Mucosa of rectum (tissue), 2 donors: ENCODE results near the gene GABRP.
"Not testable (repeated sequence)": the region's sequence is repeated elsewhere in the genome, so short reads cannot be mapped to it uniquely, and the experiment has no call there.

Experiments used
- H3K27ac ChIP-seq, 2 donors: one replicate each; pipeline ENCODE4 v1.7.0; 2013; ENCODE audit warnings: inconsistent platforms in 2 of 2, low read depth in 2 of 2, low read length in 2 of 2
- H3K27me3 ChIP-seq, 2 donors: one replicate each; pipeline ENCODE4 v1.7.0; 2013; ENCODE audit warnings: low read length in 2 of 2; ENCODE audit not compliant: control insufficient read depth in 2 of 2, insufficient read depth in 2 of 2
- H3K36me3 ChIP-seq, 2 donors: one replicate each; pipeline ENCODE4 v1.7.0; 2013; ENCODE audit warnings: low read length in 2 of 2; ENCODE audit not compliant: control insufficient read depth in 2 of 2, insufficient read depth in 2 of 2
- H3K4me1 ChIP-seq, 2 donors: one replicate each; pipeline ENCODE4 v1.7.0; 2013; ENCODE audit warnings: low read length in 2 of 2, mild to moderate bottlenecking in 1 of 2; ENCODE audit not compliant: control insufficient read depth in 2 of 2, insufficient read depth in 2 of 2
- H3K4me3 ChIP-seq, 2 donors: one replicate each; pipeline ENCODE4 v1.7.0; 2013; ENCODE audit warnings: low read length in 2 of 2
- H3K9ac ChIP-seq, 2 donors: one replicate each; pipeline ENCODE4 v1.7.0; 2013; ENCODE audit warnings: low read length in 2 of 2, low read depth in 1 of 2, mild to moderate bottlenecking in 1 of 2
- H3K9me3 ChIP-seq, 2 donors: one replicate each; pipeline ENCODE4 v1.7.0; 2013; ENCODE audit warnings: low read length in 2 of 2; ENCODE audit not compliant: control insufficient read depth in 2 of 2
- donor health status: healthy.
- donor health status: Normal muscosa, but diverticular disease.

Gene GABRP

DNA sequence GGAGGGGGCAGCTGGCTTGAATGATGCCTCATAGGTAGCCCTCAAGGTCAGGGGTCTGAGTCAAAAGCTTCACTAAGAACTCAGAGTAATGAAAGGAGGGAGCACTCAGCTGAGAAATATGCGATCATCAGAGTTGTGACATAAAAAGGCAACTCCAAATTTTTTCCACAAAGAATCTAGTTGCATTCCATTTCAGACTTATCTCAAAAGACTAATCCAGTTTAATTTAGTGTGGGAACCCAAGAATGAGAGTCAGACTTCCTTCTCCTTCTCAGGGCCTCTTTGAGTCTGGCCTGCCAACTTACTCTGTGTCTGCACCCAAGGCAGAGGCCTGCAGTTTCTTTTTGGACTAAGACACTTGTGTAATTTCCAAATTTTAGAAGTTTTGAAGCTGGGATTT is 34.7 kb downstream of the GABRP start:
- Histone ChIP-seq H3K27me3 (no peaks in the 10 kb centered on the region), H3K36me3 (no peaks in the 10 kb centered on the region)

GRCh38 chr5:170819824-170820223 is 36.3 kb downstream of the GABRP start:
- Histone ChIP-seq H3K4me1 (no peaks in the 10 kb centered on the region), H3K27ac (no peak overlapping the region), H3K36me3 (no peaks in the 10 kb centered on the region), H3K27me3 (no peaks in the 10 kb centered on the region), H3K4me3 (no peak overlapping the region), H3K9ac (no peak overlapping the region), H3K9me3 (no peaks in the 10 kb centered on the region)

More for the DNA sequence above, 34.7 kb downstream of the GABRP start:
- Histone ChIP-seq H3K4me3 (no peak overlapping the region), H3K9me3 (no peaks in the 10 kb centered on the region), H3K27ac (no peak overlapping the region), H3K9ac (no peak overlapping the region), H3K4me1 (no peaks in the 10 kb centered on the region)

GRCh38 chr5:170821257-170821800 is 37.8 kb downstream of the GABRP start:
- no peaks in the 10 kb centered on the region for H3K36me3 ChIP-seq
- no peak overlapping the region for H3K4me3 ChIP-seq
- H3K27me3 ChIP-seq = no peaks in the 10 kb centered on the region
- no peaks in the 10 kb centered on the region for H3K4me1 ChIP-seq
- no peak overlapping the region for H3K9ac ChIP-seq
- no peaks in the 10 kb centered on the region for H3K9me3 ChIP-seq
- H3K27ac ChIP-seq = no peak overlapping the region

GRCh38 chr5:170826117-170826516 is 42.6 kb downstream of the GABRP start:
- H3K4me3 ChIP-seq = no peak overlapping the region
- no peaks in the 10 kb centered on the region for H3K4me1 ChIP-seq
- H3K36me3 ChIP-seq = no peaks in the 10 kb centered on the region
- no peak overlapping the region for H3K27ac ChIP-seq
- H3K27me3 ChIP-seq = no peaks in the 10 kb centered on the region
- no peak overlapping the region for H3K9ac ChIP-seq
- no peaks in the 10 kb centered on the region for H3K9me3 ChIP-seq

DNA sequence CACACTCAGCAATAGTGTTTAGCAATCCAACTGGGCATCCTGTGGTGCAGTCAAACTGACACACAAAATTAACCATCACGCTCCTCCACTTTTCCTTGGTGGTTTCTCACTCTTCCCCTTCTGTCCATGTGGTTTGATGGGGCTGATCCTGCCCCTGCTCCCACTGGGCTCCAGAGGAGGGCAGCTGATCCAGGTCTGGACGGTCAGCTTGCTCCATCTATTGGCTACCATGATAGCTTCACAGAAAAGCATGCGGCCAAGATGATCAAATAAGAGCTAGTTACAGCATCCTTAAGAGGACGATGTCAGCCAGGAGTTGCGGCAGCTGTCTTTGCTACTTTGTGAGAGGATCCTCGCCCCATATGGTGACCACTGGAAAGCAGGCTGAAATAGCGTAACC is 48.7 kb downstream of the GABRP start:
- no peaks in the 10 kb centered on the region for H3K4me1 ChIP-seq
- no peaks in the 10 kb centered on the region for H3K9me3 ChIP-seq
- H3K9ac ChIP-seq = no peak overlapping the region
- no peak overlapping the region for H3K27ac ChIP-seq
- no peak overlapping the region for H3K4me3 ChIP-seq
- no peaks in the 10 kb centered on the region for H3K27me3 ChIP-seq
- no peaks in the 10 kb centered on the region for H3K36me3 ChIP-seq

GRCh38 chr5:170833981-170834380 is 50.5 kb downstream of the GABRP start:
- not testable (repeated sequence) for H3K36me3 ChIP-seq, H3K9ac ChIP-seq, H3K9me3 ChIP-seq, H3K27me3 ChIP-seq, H3K4me1 ChIP-seq, H3K4me3 ChIP-seq, H3K27ac ChIP-seq

GRCh38 chr5:170836226-170836625 is 52.7 kb downstream of the GABRP start:
- Histone ChIP-seq H3K27ac (no peak overlapping the region), H3K9me3 (no peaks in the 10 kb centered on the region), H3K36me3 (no peaks in the 10 kb centered on the region), H3K27me3 (no peaks in the 10 kb centered on the region), H3K4me3 (no peak overlapping the region), H3K9ac (no peak overlapping the region), H3K4me1 (no peaks in the 10 kb centered on the region)

DNA sequence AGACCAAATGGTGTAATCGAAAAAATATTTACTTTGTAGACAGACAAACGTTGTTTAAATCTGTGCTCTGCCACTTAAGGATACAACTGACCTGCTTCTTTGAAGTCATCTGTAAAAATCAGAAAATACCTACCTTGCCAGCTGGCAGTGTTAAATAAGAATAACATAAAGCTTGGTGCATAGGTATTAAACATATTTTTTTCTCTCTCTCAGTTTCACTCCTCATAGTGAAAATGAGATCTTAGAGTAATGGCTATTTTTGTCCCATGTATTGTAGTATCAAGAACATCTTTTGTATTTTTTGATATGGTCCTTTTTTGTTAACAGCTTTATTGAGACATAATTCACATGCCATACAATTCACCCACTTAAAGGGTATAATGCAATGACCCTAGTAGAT is 60.3 kb downstream of the GABRP start:
- Histone ChIP-seq H3K9me3 (no peaks in the 10 kb centered on the region), H3K36me3 (no peaks in the 10 kb centered on the region), H3K27ac (no peak overlapping the region), H3K27me3 (no peaks in the 10 kb centered on the region), H3K9ac (no peak overlapping the region), H3K4me3 (no peak overlapping the region), H3K4me1 (no peaks in the 10 kb centered on the region)

DNA sequence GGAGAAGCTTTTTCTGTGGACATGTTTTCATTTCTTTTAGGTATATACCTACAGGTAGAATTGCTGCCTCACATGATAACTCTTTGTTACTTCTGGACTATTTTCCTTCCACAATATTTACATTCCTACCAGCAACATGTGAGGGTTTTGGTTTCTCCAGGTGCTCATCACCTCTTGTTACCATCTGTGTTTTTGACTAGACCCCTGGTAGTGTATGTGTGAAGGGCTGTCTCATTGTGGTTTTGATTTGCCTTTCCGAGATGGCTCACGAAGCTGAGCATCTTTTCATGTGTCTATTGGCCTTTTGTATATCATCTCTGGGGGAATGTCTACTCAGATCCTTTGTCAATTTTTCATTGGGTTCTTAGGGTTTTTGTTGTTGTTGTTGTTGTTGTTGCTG is 61.1 kb downstream of the GABRP start:
- Histone ChIP-seq H3K36me3 (no peaks in the 10 kb centered on the region), H3K9ac (no peak overlapping the region), H3K27ac (no peak overlapping the region), H3K9me3 (no peaks in the 10 kb centered on the region), H3K4me1 (no peaks in the 10 kb centered on the region), H3K27me3 (peaks cover 0 to 2% of the 10 kb centered on the region in 2 donors), H3K4me3 (no peak overlapping the region)

- H3K27ac ChIP-seq = no peak overlapping the region
- no peaks in the 10 kb centered on the region for H3K9me3 ChIP-seq
- no peaks in the 10 kb centered on the region for H3K4me1 ChIP-seq
- no peaks in the 10 kb centered on the region for H3K36me3 ChIP-seq
- H3K4me3 ChIP-seq = no peak overlapping the region
- H3K27me3 ChIP-seq = peaks cover 0 to 2% of the 10 kb centered on the region in 2 donors
- H3K9ac ChIP-seq = no peak overlapping the region
Observed at GRCh38 chr5:170846416-170846815, 62.9 kb downstream of the GABRP start.

- H3K27ac ChIP-seq = no peak overlapping the region
- H3K4me3 ChIP-seq = no peak overlapping the region
- H3K27me3 ChIP-seq = peaks cover 0 to 2% of the 10 kb centered on the region in 2 donors
- H3K4me1 ChIP-seq = no peaks in the 10 kb centered on the region
- H3K9ac ChIP-seq = no peak overlapping the region
- no peaks in the 10 kb centered on the region for H3K9me3 ChIP-seq
- no peaks in the 10 kb centered on the region for H3K36me3 ChIP-seq
Observed at GRCh38 chr5:170846846-170847245, 63.3 kb downstream of the GABRP start.
